Neural cell (in vitro differentiated cells): ENCODE measurements around the gene SDC3. TPM values are rescaled to one million over a fixed set of nuclear protein-coding genes. Genes with fewer than 3 reads are reported as not detected.

ENCODE experiments used
- H2AFZ ChIP-seq: fragments of 200-600, 300-800 bp; sonication (generic), shearing (Covaris generic); 2 replicates; pipeline ENCODE4 v1.6.0; 2014; ENCODE audit warnings: low read depth, mild to moderate bottlenecking, antibody characterized with exemption, low read length, moderate library complexity
- H3F3A ChIP-seq: fragments of 200-600 bp; shearing (Covaris generic); 2 replicates; pipeline ENCODE4 v1.6.1; 2016; ENCODE audit warnings: mild to moderate bottlenecking, moderate library complexity, mixed read lengths, antibody characterized with exemption, low read length; ENCODE audit not compliant: insufficient read depth, poor library complexity, severe bottlenecking
- H3K27ac ChIP-seq: fragments of 200-600, 300-800 bp; sonication (generic), shearing (Covaris generic); 2 replicates; pipeline ENCODE4 v1.5.1; 2014; ENCODE audit warnings: mild to moderate bottlenecking, low read length, moderate library complexity
- H3K27me3 ChIP-seq: fragments of 300-800, 200-600 bp; sonication (generic), shearing (Covaris generic); 2 replicates; pipeline ENCODE4 v1.6.0; 2014; ENCODE audit warnings: mild to moderate bottlenecking, low read depth, low read length, moderate library complexity; ENCODE audit not compliant: insufficient read depth
- H3K36me3 ChIP-seq: fragments of 300-800, 200-600 bp; sonication (generic), shearing (Covaris generic); 2 replicates; pipeline ENCODE4 v1.5.1; 2014; ENCODE audit warnings: mild to moderate bottlenecking, antibody characterized with exemption, low read length, moderate library complexity; ENCODE audit not compliant: insufficient read depth
- H3K4me2 ChIP-seq: fragments of 300-800, 200-600 bp; sonication (generic), shearing (Covaris generic); 2 replicates; pipeline ENCODE4 v1.6.0; 2014; ENCODE audit warnings: mild to moderate bottlenecking, low read length
- H3K4me3 ChIP-seq: fragments of 300-800, 200-600 bp; sonication (generic), shearing (Covaris generic); 2 replicates; pipeline ENCODE4 v1.5.1; 2014; ENCODE audit warnings: mild to moderate bottlenecking, low read length, moderate library complexity
- H3K79me2 ChIP-seq: fragments of 200-600 bp; shearing (Covaris generic); replicated peaks from 2 replicates; pipeline ENCODE4 v1.6.0; 2014; ENCODE audit warnings: mild to moderate bottlenecking, low read length, moderate library complexity; ENCODE audit not compliant: insufficient read depth
- H3K9ac ChIP-seq: fragments of 300-800, 200-600 bp; sonication (generic), shearing (Covaris generic); 2 replicates; pipeline ENCODE4 v1.6.1; 2016; ENCODE audit warnings: mild to moderate bottlenecking, low read length, mixed read lengths
- H3K9me2 ChIP-seq: fragments of 200-600 bp; shearing (Covaris generic); 2 replicates; pipeline ENCODE4 v1.6.1; 2016; ENCODE audit warnings: mild to moderate bottlenecking, low read length, mixed read lengths; ENCODE audit not compliant: insufficient read depth
- H3K9me3 ChIP-seq: fragments of 200-600, 300-800 bp; sonication (generic), shearing (Covaris generic); 2 replicates; pipeline ENCODE4 v1.6.1; 2016; ENCODE audit warnings: mild to moderate bottlenecking, mixed run types, low read length, moderate library complexity, mixed read lengths
- H4K20me1 ChIP-seq: fragments of 200-600 bp; shearing (Covaris generic); 2 replicates; pipeline ENCODE4 v1.6.1; 2016; ENCODE audit warnings: mild to moderate bottlenecking, mixed run types; ENCODE audit not compliant: insufficient read depth
- EP300 ChIP-seq: fragments of 450-650 bp; conservative IDR thresholded peaks from 2 replicates; pipeline ENCODE4 v1.6.1; 2014; ENCODE audit warnings: antibody characterized with exemption, mild to moderate bottlenecking, moderate library complexity; ENCODE audit not compliant: poor library complexity, severe bottlenecking
- EZH2 ChIP-seq: fragments of 200-600, 300-800 bp; shearing (Covaris generic), sonication (generic); IDR thresholded peaks from 2 replicates; pipeline ENCODE4 v1.6.1; 2014; ENCODE audit warnings: antibody characterized with exemption, low read length, borderline replicate concordance, mild to moderate bottlenecking; ENCODE audit not compliant: insufficient read depth, poor library complexity, severe bottlenecking
- MXI1 ChIP-seq: fragments of 450-650 bp; conservative IDR thresholded peaks from 2 replicates; pipeline ENCODE4 v1.6.1; 2014; ENCODE audit warnings: antibody characterized with exemption, mild to moderate bottlenecking; ENCODE audit not compliant: poor library complexity, severe bottlenecking
- POLR2AphosphoS5 ChIP-seq: IDR thresholded peaks from 2 replicates; pipeline ENCODE4 v1.6.1; 2012
- RAD21 ChIP-seq: fragments of 450-650 bp; conservative IDR thresholded peaks from 2 replicates; pipeline ENCODE4 v1.6.1; 2014; ENCODE audit warnings: antibody characterized with exemption, mild to moderate bottlenecking, moderate library complexity
- REST ChIP-seq: IDR thresholded peaks from 2 replicates; pipeline ENCODE4 v1.6.1; 2012; ENCODE audit warnings: borderline replicate concordance
- SMC3 ChIP-seq: fragments of 450-650 bp; conservative IDR thresholded peaks from 2 replicates; pipeline ENCODE4 v1.6.1; 2014; ENCODE audit warnings: antibody characterized with exemption, mild to moderate bottlenecking, moderate library complexity; ENCODE audit not compliant: poor library complexity
- TAF1 ChIP-seq: IDR thresholded peaks from 2 replicates; pipeline ENCODE4 v1.6.1; 2012; ENCODE audit warnings: low read depth
- polyA plus RNA-seq: library from polyadenylated mRNA; depleted of rRNA; stranded (reverse); fragments of >200 nt; gene quantifications from 2 replicates; pipeline ENCODE4 v1.2.3, GENCODE V29; 2014
- TF ChIP-seq, protein P1 (sequence below): fragments of 450-650 bp; IDR thresholded peaks from 2 replicates; pipeline ENCODE4 v1.5.1; 2014; ENCODE audit warnings: antibody characterized with exemption, mild to moderate bottlenecking, moderate library complexity; ENCODE audit not compliant: poor library complexity, severe bottlenecking

SDC3 gene
- polyA plus RNA-seq, 1 donor from 2014 or later: 55.2 TPM

GRCh38 chr1:30920827-30921226 is 12.3 kb upstream of the SDC3 start:
- Histone ChIP-seq H3K4me2 (no peak overlapping the region), H3K9me2 (no peaks in the 10 kb centered on the region), H3K79me2 (no peaks in the 10 kb centered on the region), H3K4me3 (no peak overlapping the region), H3K27me3 (no peaks in the 10 kb centered on the region), H3F3A (no peaks in the 10 kb centered on the region), H3K36me3 (no peaks in the 10 kb centered on the region), H3K9ac (no peak overlapping the region), H3K9me3 (no peaks in the 10 kb centered on the region), H2AFZ (no peak overlapping the region), H4K20me1 (no peaks in the 10 kb centered on the region), H3K27ac (no peak overlapping the region)
- TF ChIP-seq, protein P1, sequence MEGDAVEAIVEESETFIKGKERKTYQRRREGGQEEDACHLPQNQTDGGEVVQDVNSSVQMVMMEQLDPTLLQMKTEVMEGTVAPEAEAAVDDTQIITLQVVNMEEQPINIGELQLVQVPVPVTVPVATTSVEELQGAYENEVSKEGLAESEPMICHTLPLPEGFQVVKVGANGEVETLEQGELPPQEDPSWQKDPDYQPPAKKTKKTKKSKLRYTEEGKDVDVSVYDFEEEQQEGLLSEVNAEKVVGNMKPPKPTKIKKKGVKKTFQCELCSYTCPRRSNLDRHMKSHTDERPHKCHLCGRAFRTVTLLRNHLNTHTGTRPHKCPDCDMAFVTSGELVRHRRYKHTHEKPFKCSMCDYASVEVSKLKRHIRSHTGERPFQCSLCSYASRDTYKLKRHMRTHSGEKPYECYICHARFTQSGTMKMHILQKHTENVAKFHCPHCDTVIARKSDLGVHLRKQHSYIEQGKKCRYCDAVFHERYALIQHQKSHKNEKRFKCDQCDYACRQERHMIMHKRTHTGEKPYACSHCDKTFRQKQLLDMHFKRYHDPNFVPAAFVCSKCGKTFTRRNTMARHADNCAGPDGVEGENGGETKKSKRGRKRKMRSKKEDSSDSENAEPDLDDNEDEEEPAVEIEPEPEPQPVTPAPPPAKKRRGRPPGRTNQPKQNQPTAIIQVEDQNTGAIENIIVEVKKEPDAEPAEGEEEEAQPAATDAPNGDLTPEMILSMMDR: no peak
- TF ChIP-seq POLR2AphosphoS5 (no peak), MXI1 (no peak)

DNA sequence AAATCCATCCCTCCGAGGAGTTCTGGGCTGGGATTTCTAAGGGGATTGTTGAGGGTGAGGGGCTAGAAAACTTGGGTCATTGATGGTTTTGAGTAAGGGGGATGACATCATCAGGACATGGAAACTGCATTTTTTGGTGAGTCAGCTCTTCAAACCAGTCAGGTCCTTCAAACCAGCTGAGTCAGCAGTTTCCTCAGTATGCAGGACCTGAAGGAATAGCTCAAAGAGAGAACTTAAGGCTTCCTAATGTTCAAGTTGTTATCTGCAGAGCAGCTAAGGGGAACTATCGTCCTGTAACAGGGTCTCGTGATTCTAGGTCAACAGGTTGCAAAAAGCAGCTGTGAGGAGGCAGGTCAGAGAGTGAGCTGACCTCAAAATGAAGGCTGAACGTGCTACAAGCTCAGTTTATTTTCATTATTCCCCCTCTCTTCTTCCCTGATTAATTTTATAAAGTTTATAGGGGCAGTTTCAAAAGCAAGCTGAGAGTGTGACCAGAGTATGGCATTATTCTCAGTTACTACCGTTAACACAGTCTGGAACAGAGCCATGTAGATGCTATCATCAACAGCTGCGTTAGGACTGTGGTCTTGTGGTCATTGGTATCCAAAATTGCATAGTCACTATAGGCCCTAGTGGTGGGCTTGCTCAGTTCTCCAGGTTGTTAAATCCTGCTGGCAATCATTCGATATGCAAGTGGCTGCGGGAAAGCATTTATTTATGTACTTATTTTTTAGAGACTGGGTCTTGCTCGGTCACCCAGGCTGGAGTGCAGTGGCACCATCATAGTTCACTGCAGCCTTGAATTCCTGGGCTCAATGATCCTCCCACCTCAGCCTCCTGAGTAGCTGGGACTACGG is 10.7 kb upstream of the SDC3 start:
- no peak overlapping the region for H3K27ac ChIP-seq
- H3K9me2 ChIP-seq: no peaks in the 10 kb centered on the region
- no peaks in the 10 kb centered on the region for H3F3A ChIP-seq
- no peaks in the 10 kb centered on the region for H3K27me3 ChIP-seq
- no peak overlapping the region for H3K4me3 ChIP-seq
- H3K36me3 ChIP-seq: no peaks in the 10 kb centered on the region
- H3K9ac ChIP-seq: no peak overlapping the region
- no peaks in the 10 kb centered on the region for H3K79me2 ChIP-seq
- no peak overlapping the region for H2AFZ ChIP-seq
- no peak for TF ChIP-seq EP300
- no peak for TF ChIP-seq SMC3
- TF ChIP-seq MXI1: no peak
- no peak for TF ChIP-seq POLR2AphosphoS5
- TF ChIP-seq, protein P1: no peak
- no peak for TF ChIP-seq REST
- no peak for TF ChIP-seq EZH2
- no peak for TF ChIP-seq TAF1
- no peak for TF ChIP-seq RAD21
- H3K4me2 ChIP-seq: no peak overlapping the region
- H3K9me3 ChIP-seq: no peaks in the 10 kb centered on the region
- no peaks in the 10 kb centered on the region for H4K20me1 ChIP-seq
